HEK293 (cell line): Measurements from ENCODE around the gene HIPK2.

ENCODE experiments used
- KLF1 ChIP-seq: fragments of 450-650 bp; formaldehyde crosslinking; IDR thresholded peaks from 2 replicates; pipeline ENCODE4 v1.5.1; 2016; ENCODE audit warnings: missing biosample characterization, missing genetic modification characterization
- ZBTB1 ChIP-seq: fragments of 450-650 bp; formaldehyde crosslinking; IDR thresholded peaks from 2 replicates; pipeline ENCODE4 v1.5.1; 2016; ENCODE audit warnings: missing biosample characterization, missing genetic modification characterization
- ZBTB26 ChIP-seq: fragments of 450-650 bp; formaldehyde crosslinking; optimal IDR thresholded peaks from 2 replicates; pipeline ENCODE3; 2016; ENCODE audit warnings: missing biosample characterization, mild to moderate bottlenecking, missing genetic modification characterization
- ZNF114 ChIP-seq: fragments of 450-650 bp; formaldehyde crosslinking; IDR thresholded peaks from 2 replicates; pipeline ENCODE4 v1.5.0; 2017; ENCODE audit warnings: missing biosample characterization, missing genetic modification characterization
- ZNF138 ChIP-seq: fragments of 450-650 bp; formaldehyde crosslinking; IDR thresholded peaks from 2 replicates; pipeline ENCODE4 v1.5.1; 2016; ENCODE audit warnings: missing biosample characterization, missing genetic modification characterization, borderline replicate concordance
- ZNF391 ChIP-seq: fragments of 450-650 bp; formaldehyde crosslinking; IDR thresholded peaks from 2 replicates; pipeline ENCODE4 v1.5.1; 2016; ENCODE audit warnings: low read depth, missing biosample characterization, missing genetic modification characterization, borderline replicate concordance
- ZNF560 ChIP-seq: fragments of 450-650 bp; formaldehyde crosslinking; IDR thresholded peaks from 2 replicates; pipeline ENCODE4 v1.5.1; 2017; ENCODE audit warnings: missing biosample characterization, missing genetic modification characterization, borderline replicate concordance
- TF ChIP-seq, protein P1 (sequence below): fragments of 450-650 bp; formaldehyde crosslinking; IDR thresholded peaks from 2 replicates; pipeline ENCODE4 v1.5.1; 2016; ENCODE audit warnings: missing biosample characterization, missing genetic modification characterization

- TF ChIP-seq ZNF138 (tag by site-specific recombination) (no peak), ZBTB1 (tag by site-specific recombination) (no peak), ZNF114 (no peak), ZNF391 (tag by site-specific recombination) (no peak), KLF1 (no peak), ZBTB26 (tag by site-specific recombination) (no peak), ZNF560 (tag by site-specific recombination) (no peak)
- TF ChIP-seq, protein P1, sequence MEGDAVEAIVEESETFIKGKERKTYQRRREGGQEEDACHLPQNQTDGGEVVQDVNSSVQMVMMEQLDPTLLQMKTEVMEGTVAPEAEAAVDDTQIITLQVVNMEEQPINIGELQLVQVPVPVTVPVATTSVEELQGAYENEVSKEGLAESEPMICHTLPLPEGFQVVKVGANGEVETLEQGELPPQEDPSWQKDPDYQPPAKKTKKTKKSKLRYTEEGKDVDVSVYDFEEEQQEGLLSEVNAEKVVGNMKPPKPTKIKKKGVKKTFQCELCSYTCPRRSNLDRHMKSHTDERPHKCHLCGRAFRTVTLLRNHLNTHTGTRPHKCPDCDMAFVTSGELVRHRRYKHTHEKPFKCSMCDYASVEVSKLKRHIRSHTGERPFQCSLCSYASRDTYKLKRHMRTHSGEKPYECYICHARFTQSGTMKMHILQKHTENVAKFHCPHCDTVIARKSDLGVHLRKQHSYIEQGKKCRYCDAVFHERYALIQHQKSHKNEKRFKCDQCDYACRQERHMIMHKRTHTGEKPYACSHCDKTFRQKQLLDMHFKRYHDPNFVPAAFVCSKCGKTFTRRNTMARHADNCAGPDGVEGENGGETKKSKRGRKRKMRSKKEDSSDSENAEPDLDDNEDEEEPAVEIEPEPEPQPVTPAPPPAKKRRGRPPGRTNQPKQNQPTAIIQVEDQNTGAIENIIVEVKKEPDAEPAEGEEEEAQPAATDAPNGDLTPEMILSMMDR, result no peak
Observed at GRCh38 chr7:139568346-139568675, 209.5 kb downstream of the HIPK2 start.
